Adrenal gland (tissue), 12 donors: Measurements from ENCODE around the gene CGGBP1. TPM values are rescaled to one million over a fixed set of nuclear protein-coding genes. Genes with fewer than 3 reads are reported as not detected.

Source experiments
- DNase-seq, 7 donors: peaks; one replicate each; pipeline ENCODE4 v3.0.0-alpha.2; 2019 to 2020
- H3K27ac ChIP-seq, 5 donors: fragments of 200-600 bp; sonication (generic) in 4 of 5; 1 replicate in 3 of 5; 2 replicates in 2 of 5; pipeline versions ENCODE4 v1.5.1 to v1.8.0; 2016 to 2020; ENCODE audit warnings: mild to moderate bottlenecking in 1 of 5
- H3K27me3 ChIP-seq: fragments of 200-600 bp; 2 replicates; pipeline ENCODE4 v1.8.0; 2021
- H3K36me3 ChIP-seq, 2 donors: fragments of 200-600 bp; replicated peaks in 1 of 2; 1 replicate in 1 of 2; 2 replicates in 1 of 2; pipeline versions ENCODE4 v1.5.1 to v1.8.0; 2018 to 2022
- H3K4me1 ChIP-seq, 2 donors: fragments of 200-600 bp; replicated peaks in 1 of 2; 1 replicate in 1 of 2; 2 replicates in 1 of 2; pipeline versions ENCODE4 v1.5.1 to v1.8.0; 2018 to 2021
- H3K4me3 ChIP-seq, 4 donors: fragments of 200-600 bp; sonication (generic) in 3 of 4; one replicate each; pipeline ENCODE4 v1.5.1; 2016 to 2018
- H3K9me3 ChIP-seq, 3 donors: fragments of 200-600 bp; sonication (generic) in 1 of 3; replicated peaks in 1 of 3; 1 replicate in 2 of 3; 2 replicates in 1 of 3; pipeline versions ENCODE4 v1.5.1 to v1.8.0; 2016 to 2021
- POLR2A ChIP-seq, 2 donors: fragments of 450-650 bp; IDR thresholded peaks; one replicate each; pipeline ENCODE4 v1.6.1; 2017; ENCODE audit warnings: antibody characterized with exemption in 2 of 2, mild to moderate bottlenecking in 2 of 2, moderate library complexity in 1 of 2
- WGBS, 4 donors: extraction: QIAGEN DNeasy Blood & Tissue Kit in 2 of 4; methylation state at CpG; one replicate each; pipeline versions ENCODE4 v1.1.5 to v1.1.7; 2013 to 2017; 5-methylcytosine and 5-hydroxymethylcytosine counted together
- intact Hi-C, 2 donors: fragments of 100-400 bp; cut with DNase I; formaldehyde crosslinking; loops; one replicate each; pipeline versions ENCODE4 v1.14.1 to v1.15.0; 2022 to 2023
- polyA plus RNA-seq, 3 donors: library from polyadenylated mRNA; stranded (reverse); fragments of 200-250 nt in 2 of 3; fragments of 350-450 nt in 1 of 3; fragmentation: Illumina TruSeq in 1 of 3; extraction: RNeasy Lipid Tissue Mini Kit (QIAGEN cat#74804) in 1 of 3; gene quantifications; one replicate each; pipeline ENCODE4 v1.2.3, GENCODE V29; 2013 to 2014
- total RNA-seq, 9 donors: library from RNA; depleted of rRNA in 4 of 9; stranded (reverse); fragments of >200 nt in 4 of 9; fragments of 120-200 nt in 1 of 9; fragmentation: NEBNext Ultra II Directional in 1 of 9; extraction: Animal tissue kit (Norgen Biotek cat#: 25700) in 1 of 9; gene quantifications; one replicate each; pipeline versions ENCODE4 v1.1.0 to v1.2.4, GENCODE V29; 2013 to 2023
- TF ChIP-seq, protein P1 (sequence below), 6 experiments: fragments of 450-650 bp in 4 of 6; fragments of 200-600 bp in 2 of 6; sonication (generic) in 1 of 6; IDR thresholded peaks; 1 replicate in 5 of 6; 2 replicates in 1 of 6; pipeline versions ENCODE4 v1.5.1 to v1.8.0; 2016 to 2021; ENCODE audit warnings: antibody characterized with exemption in 6 of 6, mild to moderate bottlenecking in 2 of 6, moderate library complexity in 1 of 6
- donor health status: healthy with polysubstance abuse.
- donor health status: Bipolar disorder and iron deficiency.
- donor health status: DM: yes; HTN: yes; CAD: no.
- donor health status: DM: no; HTN: no; CAD: no.
- donor health status: DM: no; HTN: no; CAD: no.
- donor health status: DM: yes; HTN: yes; CAD: no.

The CGGBP1 gene
- total and polyA plus RNA-seq, 12 donors, result 35.7 to 83.6 (median 55.0) TPM

DNA sequence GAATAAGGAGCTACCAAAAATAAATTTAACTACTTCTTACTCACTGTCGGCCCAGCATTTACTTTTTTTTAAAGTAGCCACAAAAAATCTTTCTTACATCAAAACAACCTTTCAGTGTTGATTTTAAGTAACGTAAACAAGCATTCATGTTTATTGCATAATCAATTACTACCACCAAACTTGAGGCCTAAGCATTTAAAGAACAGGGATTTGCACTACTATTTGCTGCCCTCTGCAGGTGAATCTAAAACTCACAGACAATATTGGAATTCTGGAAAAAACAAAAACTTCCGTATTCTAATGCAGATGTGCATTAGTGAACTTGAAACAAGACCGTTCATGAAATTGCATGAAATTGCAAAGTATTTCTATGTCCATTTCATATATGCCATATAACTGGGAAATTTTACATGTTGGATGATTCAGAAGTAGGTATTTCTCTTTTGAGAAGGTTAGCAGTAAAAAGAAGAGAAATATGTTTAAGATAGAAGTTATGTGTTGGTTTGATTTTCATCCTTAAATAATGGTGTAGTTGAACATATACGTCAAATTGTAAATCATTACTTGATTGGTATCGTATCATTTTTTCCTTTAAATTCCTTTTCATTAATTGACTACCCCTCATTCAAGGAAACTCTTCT, 55.6 kb downstream of the CGGBP1 start:
- 37 to 43% (median 38%) methylated on average over 6 of the region's 6 CpGs for WGBS, 4 donors
- Histone ChIP-seq H3K27me3 (no peaks in the 10 kb centered on the region), H3K4me3 (no peak overlapping the region), H3K36me3 (no peaks in the 10 kb centered on the region), H3K9me3 (no peaks in the 10 kb centered on the region), H3K4me1 (no peaks in the 10 kb centered on the region), H3K27ac (no peak overlapping the region)
- intact Hi-C loops, result loop anchor here in 1 of 2 donors (5.0 kb wide), 1 partner anchor 651 kb away; no protein-coding TSS in a partner anchor
- TF ChIP-seq POLR2A (IDR thresholded peaks at IDR 0.05), result no peak
- TF ChIP-seq, protein P1, sequence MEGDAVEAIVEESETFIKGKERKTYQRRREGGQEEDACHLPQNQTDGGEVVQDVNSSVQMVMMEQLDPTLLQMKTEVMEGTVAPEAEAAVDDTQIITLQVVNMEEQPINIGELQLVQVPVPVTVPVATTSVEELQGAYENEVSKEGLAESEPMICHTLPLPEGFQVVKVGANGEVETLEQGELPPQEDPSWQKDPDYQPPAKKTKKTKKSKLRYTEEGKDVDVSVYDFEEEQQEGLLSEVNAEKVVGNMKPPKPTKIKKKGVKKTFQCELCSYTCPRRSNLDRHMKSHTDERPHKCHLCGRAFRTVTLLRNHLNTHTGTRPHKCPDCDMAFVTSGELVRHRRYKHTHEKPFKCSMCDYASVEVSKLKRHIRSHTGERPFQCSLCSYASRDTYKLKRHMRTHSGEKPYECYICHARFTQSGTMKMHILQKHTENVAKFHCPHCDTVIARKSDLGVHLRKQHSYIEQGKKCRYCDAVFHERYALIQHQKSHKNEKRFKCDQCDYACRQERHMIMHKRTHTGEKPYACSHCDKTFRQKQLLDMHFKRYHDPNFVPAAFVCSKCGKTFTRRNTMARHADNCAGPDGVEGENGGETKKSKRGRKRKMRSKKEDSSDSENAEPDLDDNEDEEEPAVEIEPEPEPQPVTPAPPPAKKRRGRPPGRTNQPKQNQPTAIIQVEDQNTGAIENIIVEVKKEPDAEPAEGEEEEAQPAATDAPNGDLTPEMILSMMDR (IDR thresholded peaks at IDR 0.05), result peak; percentile 58 to 76 (median 74)
- peak in 2 of 7 donors; percentile 21 to 33 for DNase-seq

DNA sequence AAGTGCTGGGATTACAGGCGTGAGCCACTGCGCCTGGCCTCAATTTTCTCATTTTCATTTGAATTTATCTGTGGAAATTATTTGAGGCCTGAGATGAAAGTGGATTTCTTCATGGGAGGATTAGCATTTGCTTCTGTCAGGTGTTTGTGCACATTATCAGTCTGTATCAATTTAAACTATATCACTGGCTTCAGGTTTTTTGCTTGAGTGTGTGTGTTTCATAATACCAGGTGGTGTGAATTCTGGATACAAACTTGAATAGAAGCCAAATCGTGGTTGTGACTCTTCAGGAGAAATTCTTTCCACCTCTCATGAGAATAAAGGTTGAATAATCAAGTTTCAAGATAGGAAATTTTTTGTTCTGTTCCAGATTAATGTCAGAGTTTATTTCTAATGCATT, 56.4 kb downstream of the CGGBP1 start:
- Histone ChIP-seq H3K4me3 (no peak overlapping the region), H3K27me3 (no peaks in the 10 kb centered on the region), H3K36me3 (no peaks in the 10 kb centered on the region), H3K4me1 (peaks cover 0 to under 1% of the 10 kb centered on the region in 2 donors), H3K9me3 (no peaks in the 10 kb centered on the region), H3K27ac (no peak overlapping the region)
- no peak for TF ChIP-seq POLR2A (IDR thresholded peaks at IDR 0.05)
- TF ChIP-seq, protein P1 (IDR thresholded peaks at IDR 0.05), result no peak
- DNase-seq, result no peak
- 74 to 85% (median 81%) methylated on average over 3 of the region's 3 CpGs for WGBS, 4 donors
- intact Hi-C loops, result loop anchor here in 1 of 2 donors (5.0 kb wide), 1 partner anchor 650 kb away; no protein-coding TSS in a partner anchor

Other genes starting within 250 kb of the CGGBP1 start
- gene ZNF654, start 250 bp upstream of the CGGBP1 start, total RNA-seq, result 10 to 100 TPM in 7 of 9 donors, 1 to 10 TPM in 2; 5.1 to 18.6 (median 11.2) TPM
- 1 to 10 TPM; 2.5 to 9.1 (median 3.1) TPM for gene ZNF654, start 250 bp upstream of the CGGBP1 start, polyA plus RNA-seq
- gene C3orf38, start 91.0 kb upstream of the CGGBP1 start, total RNA-seq, result 10 to 100 TPM in 8 of 9 donors, 1 to 10 TPM in 1; 7.7 to 32.2 (median 20.1) TPM
- 10 to 100 TPM in 1 of 3 donors, 1 to 10 TPM in 2; 4.3 to 26.1 (median 6.3) TPM for gene C3orf38, start 91.0 kb upstream of the CGGBP1 start, polyA plus RNA-seq